HG03469 (cell line): ENCODE data around the gene DENND5A.
"Not testable (repeated sequence)": the region's sequence is repeated elsewhere in the genome, so short reads cannot be mapped to it uniquely, and the experiment has no call there.

Experiments
- ATAC-seq: cut with Tn5 transposase; IDR thresholded peaks from one replicate; pipeline ENCODE4 v1.9.1; 2021; ENCODE audit warnings: mild to moderate bottlenecking, moderate library complexity, moderate number of reproducible peaks; ENCODE audit not compliant: unreplicated experiment

DENND5A gene

GRCh38 chr11:9219115-9219514 is 46.0 kb downstream of the DENND5A start:
- ATAC-seq: no peak

GRCh38 chr11:9214765-9215164 is 50.4 kb downstream of the DENND5A start:
- no peak for ATAC-seq

DNA sequence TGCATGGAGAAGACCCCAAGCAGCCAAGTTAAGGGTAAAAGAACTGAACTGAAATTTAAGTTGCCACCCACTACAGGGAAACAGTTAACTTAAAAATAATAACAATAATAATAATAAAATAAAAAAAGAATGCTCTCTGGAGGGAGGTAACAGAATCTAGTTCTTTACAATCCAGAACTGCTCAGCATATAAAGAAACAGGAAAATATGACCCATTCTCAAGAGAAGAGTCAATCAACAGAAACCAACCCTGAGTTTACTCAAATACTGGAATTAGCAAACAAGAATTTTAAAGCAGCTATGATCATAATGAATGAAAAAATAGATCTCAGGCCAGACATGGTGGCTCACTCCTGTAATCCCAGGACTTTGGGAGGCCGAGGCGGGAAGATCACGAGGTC is 53.8 kb downstream of the DENND5A start:
- no peak for ATAC-seq

DNA sequence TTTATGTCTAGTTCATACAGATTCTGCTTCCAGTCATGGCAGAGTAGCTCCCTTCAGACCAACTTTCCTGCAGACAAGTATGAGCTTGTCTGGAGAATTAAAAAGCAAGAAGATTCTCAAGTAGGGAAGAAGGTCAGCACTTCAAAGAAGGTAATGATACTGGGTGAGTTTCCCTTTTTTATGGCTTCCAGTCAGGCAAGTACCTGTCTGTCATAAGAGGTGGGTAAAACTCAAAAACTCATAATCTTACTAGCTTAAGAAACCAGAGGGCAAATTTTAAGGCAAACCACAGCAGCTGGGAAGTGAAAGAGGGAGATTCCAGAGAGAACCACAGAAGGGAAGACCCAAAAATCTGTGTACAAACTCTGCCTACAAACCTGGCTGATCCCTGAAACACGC is 54.2 kb downstream of the DENND5A start:
- no peak for ATAC-seq

DNA sequence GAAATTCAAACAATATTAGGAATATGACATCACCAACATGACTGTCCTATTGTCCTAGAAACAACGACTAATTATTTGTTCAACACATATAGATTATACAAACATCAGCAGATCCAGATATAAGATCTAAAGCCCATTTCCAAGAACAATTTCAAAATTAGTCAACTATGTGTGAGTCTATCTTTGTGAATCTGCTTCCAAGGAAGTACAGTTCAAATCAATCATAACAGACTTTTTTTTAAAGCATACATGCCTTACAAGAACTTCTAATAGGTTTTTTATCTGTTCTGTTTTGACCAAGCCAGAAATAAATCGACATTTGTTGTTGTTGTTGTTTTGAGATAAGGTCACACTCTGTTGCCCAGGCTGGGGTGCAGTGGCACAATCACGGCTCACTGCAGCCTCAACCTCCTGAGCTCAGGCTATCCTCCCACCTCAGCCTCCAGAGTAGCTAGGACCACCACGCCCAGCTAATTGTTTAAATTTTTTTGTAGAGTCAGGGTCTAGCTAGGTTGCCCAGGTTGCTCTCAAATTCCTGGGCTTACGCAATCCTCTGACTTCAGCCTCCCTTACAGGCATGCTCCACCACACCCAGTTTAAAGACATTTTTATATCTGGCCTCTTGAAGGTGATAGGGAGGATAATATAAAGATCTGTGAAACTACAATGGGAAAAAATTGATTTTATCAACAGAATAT is 54.8 kb downstream of the DENND5A start:
- ATAC-seq: no peak

- ATAC-seq: not testable (repeated sequence)
Measured at GRCh38 chr11:9209604-9210003, 55.5 kb downstream of the DENND5A start.

- ATAC-seq: no peak
Measured at GRCh38 chr11:9208726-9209501, 56.2 kb downstream of the DENND5A start.

- no peak for ATAC-seq
Measured at GRCh38 chr11:9207229-9207628, 57.9 kb downstream of the DENND5A start.

GRCh38 chr11:9206496-9206895 is 58.7 kb downstream of the DENND5A start:
- no peak for ATAC-seq

GRCh38 chr11:9203691-9204311 is 61.3 kb downstream of the DENND5A start:
- no peak for ATAC-seq

DNA sequence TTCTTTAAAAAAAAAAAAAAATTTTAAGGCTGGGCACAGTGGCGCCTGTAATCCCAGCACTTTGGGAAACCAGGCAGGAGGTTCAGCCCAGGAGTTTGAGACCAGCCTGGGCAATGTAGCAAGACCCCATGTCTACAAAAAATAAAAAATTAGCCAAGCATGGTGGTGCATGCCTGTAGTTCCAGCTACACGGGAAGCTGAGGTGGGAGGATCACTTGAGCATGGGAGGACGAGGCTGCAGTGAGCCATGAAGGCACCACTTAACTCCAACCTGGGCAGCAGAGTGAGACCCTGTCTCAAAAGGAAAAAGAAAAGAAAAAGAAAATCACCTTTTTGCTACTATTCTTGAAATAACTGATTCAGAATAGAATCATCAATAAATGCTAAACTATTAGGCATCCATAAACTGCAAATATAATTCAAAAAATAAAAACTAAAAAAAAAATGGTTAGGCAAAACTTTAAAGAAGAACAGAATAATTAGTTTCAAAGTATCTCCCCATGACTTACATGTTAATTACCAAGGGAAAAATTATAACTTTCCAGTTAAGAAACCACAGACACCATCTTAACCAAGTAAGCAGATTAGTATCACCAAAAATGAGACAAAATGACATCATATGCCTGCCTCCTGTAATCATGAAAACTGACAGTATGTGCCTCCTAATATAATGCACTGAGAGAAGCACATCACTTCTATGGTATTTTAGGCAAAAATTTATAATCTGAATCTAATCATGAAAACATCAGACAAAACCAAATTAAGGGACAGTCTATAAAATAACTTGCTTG is 63.6 kb downstream of the DENND5A start:
- no peak for ATAC-seq

DNA sequence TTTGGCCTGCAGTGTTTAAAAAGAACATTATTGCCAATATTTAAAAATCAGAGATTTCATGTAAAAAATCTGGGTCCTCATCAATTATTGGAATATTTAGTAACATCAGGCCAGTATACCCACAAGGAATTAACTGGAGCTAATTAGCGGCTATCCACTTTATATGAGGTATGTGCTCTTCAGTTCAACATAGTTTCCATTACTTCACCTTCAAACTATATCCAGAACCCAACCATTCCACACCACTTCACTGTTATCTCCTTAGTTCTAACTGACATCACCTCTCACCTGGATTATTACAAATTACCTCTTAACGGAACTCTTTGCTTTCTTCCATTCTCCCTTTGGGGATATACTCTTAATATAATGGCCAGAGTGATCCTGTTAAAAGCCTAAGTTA is 64.7 kb downstream of the DENND5A start:
- ATAC-seq: no peak

GRCh38 chr11:9193316-9193715 is 71.8 kb downstream of the DENND5A start:
- ATAC-seq: no peak

- no peak for ATAC-seq
Measured at GRCh38 chr11:9192561-9192960, 72.6 kb downstream of the DENND5A start.

DNA sequence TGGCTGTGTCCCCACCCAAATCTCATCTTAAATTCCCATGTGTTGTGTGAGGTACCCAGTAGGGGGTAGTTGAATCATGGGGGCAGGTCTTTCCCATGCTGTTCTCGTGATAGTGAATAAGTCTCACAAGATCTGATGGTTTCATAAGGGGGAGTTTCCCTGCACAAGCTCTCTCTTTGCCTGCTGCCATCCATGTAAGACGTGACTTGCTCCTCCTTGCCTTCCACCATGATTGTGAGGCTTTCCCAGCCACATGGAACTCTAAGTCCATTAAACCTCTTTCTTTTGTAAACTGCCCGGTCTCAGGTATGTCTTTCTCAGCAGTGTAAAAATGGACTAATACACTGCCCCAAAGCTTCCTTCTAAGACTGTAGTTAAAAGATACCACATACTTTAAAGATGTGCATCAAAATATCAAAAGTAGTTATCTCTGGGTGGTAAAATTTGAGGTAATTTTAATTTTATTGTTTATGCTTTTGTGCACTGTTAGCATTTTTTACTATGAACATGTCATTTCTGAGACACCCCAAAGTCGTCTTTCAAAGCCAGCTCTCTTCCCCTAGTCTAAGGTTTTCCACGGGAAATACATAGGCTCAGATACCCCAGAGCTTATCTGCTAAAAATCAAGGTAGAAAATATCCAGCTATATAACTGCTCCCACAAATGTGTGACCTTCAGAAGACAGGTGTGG is 74.7 kb downstream of the DENND5A start:
- ATAC-seq: not testable (repeated sequence)

DNA sequence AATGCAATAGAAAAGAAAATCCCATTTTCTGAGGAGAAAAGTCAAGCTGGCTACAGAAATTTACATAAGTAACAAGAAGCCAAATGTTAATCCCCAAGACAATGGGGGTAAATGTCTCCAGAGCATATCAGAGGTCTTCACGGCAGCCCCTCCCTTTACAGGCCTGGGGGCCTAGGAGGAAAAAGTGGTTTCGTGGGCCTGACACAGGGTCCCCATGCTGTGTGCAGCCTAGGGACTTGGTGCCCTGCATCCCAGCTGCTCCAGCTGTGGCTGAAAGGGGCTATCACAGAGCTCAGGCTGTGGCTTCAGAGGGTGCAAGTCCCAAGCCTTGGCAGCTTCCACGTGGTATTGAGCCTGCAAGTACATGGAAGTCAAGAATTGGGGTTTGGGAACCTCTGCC is 76.3 kb downstream of the DENND5A start:
- ATAC-seq: not testable (repeated sequence)

DNA sequence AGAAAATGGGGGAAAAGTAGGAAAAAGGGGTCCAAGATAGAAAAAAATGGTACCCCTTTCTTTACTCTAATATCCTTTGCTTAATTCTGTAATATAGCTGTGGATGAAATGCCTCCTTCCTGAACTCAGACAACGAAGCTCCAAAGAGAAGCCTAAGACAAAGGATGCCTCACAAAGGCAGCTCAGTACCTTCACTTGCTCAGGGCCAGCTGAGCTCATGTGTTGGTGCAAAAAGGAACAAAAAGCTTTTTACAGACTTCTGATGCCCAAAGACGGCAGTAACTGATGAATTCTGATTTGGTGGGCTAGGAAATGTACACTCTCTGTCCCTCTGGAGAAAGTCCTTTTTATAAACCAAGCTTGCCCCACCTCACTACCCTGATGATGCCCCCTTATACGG is 77.5 kb downstream of the DENND5A start:
- ATAC-seq: no peak

- ATAC-seq: no peak
Measured at GRCh38 chr11:9184516-9184915, 80.6 kb downstream of the DENND5A start.

DNA sequence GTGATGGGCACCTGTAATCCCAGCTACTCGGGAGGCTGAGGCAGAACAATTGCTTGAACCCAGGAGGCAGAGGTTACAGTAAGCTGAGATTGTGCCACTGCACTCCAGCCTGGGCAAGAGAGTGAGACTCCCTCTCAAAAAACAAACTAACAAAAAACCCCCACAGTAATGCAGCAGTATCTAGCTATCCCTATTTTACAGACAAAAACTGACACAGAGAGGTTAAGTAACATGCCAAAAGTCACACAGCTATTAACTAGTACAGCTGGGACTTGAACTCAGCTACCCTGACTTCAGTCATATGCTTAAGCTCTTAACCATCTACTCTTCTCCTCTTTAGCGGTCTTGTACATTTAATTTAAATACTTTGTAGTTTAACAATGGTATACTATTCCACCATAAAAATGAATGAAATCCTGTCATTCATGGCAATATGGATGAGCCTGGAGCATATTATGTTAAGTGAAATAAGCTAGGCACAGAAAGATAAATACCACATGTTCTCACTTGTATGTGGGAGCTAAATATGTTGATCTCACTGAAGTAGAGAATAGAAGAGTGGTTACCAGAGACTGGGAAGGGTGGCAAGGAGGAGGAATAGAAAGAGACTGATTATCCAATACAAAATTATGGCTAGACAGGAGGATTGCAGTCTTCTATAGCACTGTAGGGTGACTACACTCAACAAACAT is 82.8 kb downstream of the DENND5A start:
- no peak for ATAC-seq

GRCh38 chr11:9180784-9181183 is 84.4 kb downstream of the DENND5A start:
- no peak for ATAC-seq
